Upper lobe of right lung (tissue), 1 donor: ENCODE results near the gene NEK4. TPM values are rescaled to one million over a fixed set of nuclear protein-coding genes. Genes with fewer than 3 reads are reported as not detected.

Source experiments
- ATAC-seq: fragments of 200-7000 bp; cut with Tn5 transposase; one replicate; pipeline ENCODE4 v1.9.1; 2020; ENCODE audit warnings: mild to moderate bottlenecking, moderate library complexity
- DNase-seq: peaks from one replicate; pipeline ENCODE4 v3.0.0-alpha.2; 2020
- H3K27ac ChIP-seq: fragments of 200-600 bp; one replicate; pipeline ENCODE4 v1.8.0; 2022
- H3K27me3 ChIP-seq: fragments of 200-600 bp; one replicate; pipeline ENCODE4 v1.8.0; 2022; ENCODE audit warnings: mild to moderate bottlenecking
- H3K36me3 ChIP-seq: fragments of 200-600 bp; one replicate; pipeline ENCODE4 v1.8.0; 2022
- H3K4me1 ChIP-seq: fragments of 200-600 bp; one replicate; pipeline ENCODE4 v1.8.0; 2022
- H3K4me3 ChIP-seq: fragments of 200-600 bp; one replicate; pipeline ENCODE4 v1.8.0; 2022; ENCODE audit warnings: mild to moderate bottlenecking
- H3K9me3 ChIP-seq: fragments of 200-600 bp; one replicate; pipeline ENCODE4 v1.8.0; 2022
- CTCF ChIP-seq: fragments of 200-600 bp; IDR thresholded peaks from one replicate; pipeline ENCODE4 v1.8.0; 2022; ENCODE audit warnings: antibody characterized with exemption
- intact Hi-C: fragments of 100-400 bp; cut with DNase I; formaldehyde crosslinking; loops from one replicate; pipeline ENCODE4 v1.11.0; 2022
- total RNA-seq: library from RNA; stranded (reverse); fragmentation: NEBNext Ultra II Directional; extraction: Animal tissue kit (Norgen Biotek cat#: 25700); gene quantifications from one replicate; pipeline ENCODE4 v1.2.1, GENCODE V29; 2021
- donor health status: DM: no; HTN: yes; CAD: no; lungs with severe emphysema.

NEK4 gene
- total RNA-seq, 1 donor from 2014 or later: 27.2 TPM

GRCh38 chr3:52798376-52798977 is 27.7 kb upstream of the NEK4 start:
- no peaks in the 10 kb centered on the region for H3K36me3 ChIP-seq
- no peaks in the 10 kb centered on the region for H3K27me3 ChIP-seq
- no peaks in the 10 kb centered on the region for H3K4me1 ChIP-seq
- H3K4me3 ChIP-seq: no peak overlapping the region
- intact Hi-C loops: no loop called here
- TF ChIP-seq CTCF: no peak
- no peak overlapping the region for H3K27ac ChIP-seq
- DNase-seq (no peak), ATAC-seq (no peak)
- H3K9me3 ChIP-seq: no peaks in the 10 kb centered on the region

GRCh38 chr3:52796411-52796810 is 25.7 kb upstream of the NEK4 start:
- Histone ChIP-seq H3K27me3 (no peaks in the 10 kb centered on the region), H3K9me3 (no peaks in the 10 kb centered on the region), H3K36me3 (no peaks in the 10 kb centered on the region), H3K4me1 (no peaks in the 10 kb centered on the region), H3K27ac (no peak overlapping the region), H3K4me3 (no peak overlapping the region)
- TF ChIP-seq CTCF: no peak
- intact Hi-C loops: no loop called here
- no peak for DNase-seq
- ATAC-seq: no peak

GRCh38 chr3:52795298-52795900 is 24.7 kb upstream of the NEK4 start:
- Histone ChIP-seq H3K27me3 (no peaks in the 10 kb centered on the region), H3K27ac (no peak overlapping the region), H3K4me3 (no peak overlapping the region), H3K36me3 (no peaks in the 10 kb centered on the region), H3K4me1 (no peaks in the 10 kb centered on the region), H3K9me3 (no peaks in the 10 kb centered on the region)
- DNase-seq: no peak
- ATAC-seq: no peak
- no peak for TF ChIP-seq CTCF
- intact Hi-C loops: no loop called here

- H3K27ac ChIP-seq: no peak within 1 kb of the TSS
- H3K4me1 ChIP-seq: no peaks in the 10 kb centered on the region
- ATAC-seq (no peak), DNase-seq (no peak)
- no peaks in the 10 kb centered on the region for H3K27me3 ChIP-seq
- H3K9me3 ChIP-seq: no peaks in the 10 kb centered on the region
- no peaks in the 10 kb centered on the region for H3K36me3 ChIP-seq
- TF ChIP-seq CTCF: no peak
- intact Hi-C loops: no loop called here
- H3K4me3 ChIP-seq: no peak within 1 kb of the TSS
Measured at GRCh38 chr3:52794612-52795099, 23.9 kb upstream of the NEK4 start, which contains the start of gene ITIH3. Gene ITIH3, plus strand, starts transcription at chr3:52794796. Its CDS starts 8 bp downstream, at chr3:52794804.

GRCh38 chr3:52793702-52794611 is 23.2 kb upstream of the NEK4 start:
- no peak for DNase-seq
- no peaks in the 10 kb centered on the region for H3K4me1 ChIP-seq
- no peak overlapping the region for H3K27ac ChIP-seq
- no peaks in the 10 kb centered on the region for H3K27me3 ChIP-seq
- H3K4me3 ChIP-seq: no peak overlapping the region
- TF ChIP-seq CTCF: no peak
- intact Hi-C loops: no loop called here
- ATAC-seq: no peak
- no peaks in the 10 kb centered on the region for H3K9me3 ChIP-seq
- no peaks in the 10 kb centered on the region for H3K36me3 ChIP-seq
